Retinal pigment epithelial cell (primary cell): ENCODE results near the gene CLEC5A.
"Not testable (repeated sequence)": the region's sequence is repeated elsewhere in the genome, so short reads cannot be mapped to it uniquely, and the experiment has no call there.

ENCODE experiments used
- DNase-seq: peaks from one replicate; pipeline ENCODE4 v3.0.0-alpha.2; 2010; ENCODE audit warnings: low read depth
- H3K4me3 ChIP-seq: 2 replicates; pipeline ENCODE4 v1.5.1; 2011; ENCODE audit warnings: mild to moderate bottlenecking, low read length, control low read depth, moderate library complexity
- TF ChIP-seq, protein P1 (sequence below): conservative IDR thresholded peaks from 2 replicates; pipeline ENCODE4 v1.5.1; 2011; ENCODE audit warnings: low read depth, low read length, control low read depth, inconsistent platforms

CLEC5A gene

DNA sequence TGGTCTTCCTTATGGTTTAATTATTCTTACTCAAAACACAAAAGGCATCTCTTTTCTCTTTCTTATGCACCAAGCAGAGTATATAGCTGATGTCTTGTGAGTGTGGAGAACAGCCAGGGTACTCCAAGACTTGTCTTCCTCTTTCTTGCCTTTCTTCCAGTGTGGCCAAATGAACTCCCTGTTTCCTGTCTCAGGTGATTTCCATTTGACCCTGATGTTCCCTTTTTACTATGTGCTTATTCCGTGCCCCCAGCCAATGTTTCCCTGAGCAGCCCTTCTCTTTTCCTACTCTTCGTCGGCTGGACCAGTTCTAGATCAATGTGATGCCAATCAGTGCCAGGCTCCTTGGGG is 18.0 kb downstream of the CLEC5A start:
- DNase-seq = no peak
- TF ChIP-seq, protein P1, sequence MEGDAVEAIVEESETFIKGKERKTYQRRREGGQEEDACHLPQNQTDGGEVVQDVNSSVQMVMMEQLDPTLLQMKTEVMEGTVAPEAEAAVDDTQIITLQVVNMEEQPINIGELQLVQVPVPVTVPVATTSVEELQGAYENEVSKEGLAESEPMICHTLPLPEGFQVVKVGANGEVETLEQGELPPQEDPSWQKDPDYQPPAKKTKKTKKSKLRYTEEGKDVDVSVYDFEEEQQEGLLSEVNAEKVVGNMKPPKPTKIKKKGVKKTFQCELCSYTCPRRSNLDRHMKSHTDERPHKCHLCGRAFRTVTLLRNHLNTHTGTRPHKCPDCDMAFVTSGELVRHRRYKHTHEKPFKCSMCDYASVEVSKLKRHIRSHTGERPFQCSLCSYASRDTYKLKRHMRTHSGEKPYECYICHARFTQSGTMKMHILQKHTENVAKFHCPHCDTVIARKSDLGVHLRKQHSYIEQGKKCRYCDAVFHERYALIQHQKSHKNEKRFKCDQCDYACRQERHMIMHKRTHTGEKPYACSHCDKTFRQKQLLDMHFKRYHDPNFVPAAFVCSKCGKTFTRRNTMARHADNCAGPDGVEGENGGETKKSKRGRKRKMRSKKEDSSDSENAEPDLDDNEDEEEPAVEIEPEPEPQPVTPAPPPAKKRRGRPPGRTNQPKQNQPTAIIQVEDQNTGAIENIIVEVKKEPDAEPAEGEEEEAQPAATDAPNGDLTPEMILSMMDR = no peak
- H3K4me3 ChIP-seq = no peak overlapping the region

DNA sequence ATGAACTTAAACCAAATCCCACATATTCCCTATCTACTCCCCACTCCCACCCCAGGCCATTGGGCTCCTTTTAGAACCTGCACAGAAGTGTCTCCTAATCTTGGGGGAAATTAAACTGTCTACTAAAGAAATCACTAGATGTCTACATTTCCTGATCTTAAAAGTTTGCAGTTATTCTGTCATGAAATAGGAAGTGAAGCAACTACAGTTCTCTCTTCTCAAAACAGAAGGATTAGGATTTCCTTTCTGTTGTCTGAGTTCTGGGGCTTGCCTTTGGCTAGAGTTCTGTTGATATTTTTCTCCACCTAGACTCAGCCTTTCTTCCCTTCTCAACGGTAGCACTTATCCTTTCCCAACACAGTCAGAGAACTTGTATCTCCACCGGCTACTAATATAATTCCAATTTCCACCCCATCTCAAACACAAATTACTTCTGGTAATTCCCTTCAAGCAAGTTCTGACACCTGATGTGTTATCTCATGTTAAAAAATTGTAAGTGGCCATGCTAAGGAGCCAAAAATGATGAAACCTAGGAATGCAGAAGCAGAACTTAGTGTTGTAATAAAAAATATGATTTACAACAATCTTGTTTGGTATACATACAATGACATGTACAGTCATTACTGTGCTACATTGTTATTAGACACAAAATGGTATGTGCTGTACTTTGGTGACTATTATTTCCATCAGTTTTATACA is 18.5 kb downstream of the CLEC5A start:
- DNase-seq = no peak
- no peak overlapping the region for H3K4me3 ChIP-seq
- TF ChIP-seq, protein P1 = no peak

DNA sequence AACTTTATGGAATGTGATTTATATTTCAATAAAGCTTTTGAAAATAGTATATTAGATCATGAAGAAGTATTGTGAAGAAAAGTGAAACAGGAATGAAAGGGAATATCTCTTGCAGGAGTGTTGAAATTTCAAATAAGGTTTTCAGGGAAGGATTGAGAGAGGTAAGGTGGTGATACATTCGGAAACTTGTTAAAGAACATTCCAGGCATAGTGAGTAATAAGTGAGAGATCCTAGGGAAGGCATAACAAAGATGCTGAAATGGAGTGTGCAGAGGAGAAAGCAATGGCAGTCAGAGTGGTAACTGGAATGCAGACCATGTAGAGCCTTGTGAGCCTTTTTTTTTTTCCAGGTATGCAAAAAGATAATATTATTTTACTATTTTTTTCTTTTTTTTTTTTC is 26.5 kb downstream of the CLEC5A start:
- H3K4me3 ChIP-seq = no peak overlapping the region
- TF ChIP-seq, protein P1 = no peak
- DNase-seq = no peak

DNA sequence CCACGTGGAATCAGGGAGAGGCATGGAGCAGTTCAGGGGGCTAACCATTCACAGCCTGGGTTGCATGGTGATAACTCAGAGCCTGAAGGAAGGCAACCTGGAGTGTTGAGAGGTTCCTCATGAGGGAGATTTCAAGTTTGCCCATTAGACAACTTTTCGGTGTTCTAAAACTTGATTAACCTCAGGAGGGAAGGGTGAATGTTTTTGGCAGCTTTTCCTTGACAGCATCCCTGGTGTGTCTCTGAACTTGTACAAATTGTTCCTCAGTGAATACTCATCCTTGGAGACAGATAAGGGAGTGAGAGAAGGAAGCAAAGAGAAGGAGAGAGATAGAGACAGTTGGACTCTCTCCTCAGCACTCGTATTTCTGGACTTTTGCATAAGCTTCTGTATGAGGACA is 30.7 kb downstream of the CLEC5A start, which contains the start of gene OR9A4:
Gene OR9A4 (plus strand): TSS at position 301 of the 400 bp plus-strand sequence. CDS start 2,477 bp downstream, outside the sequence.
- no peak within 1 kb of the TSS for H3K4me3 ChIP-seq
- TF ChIP-seq, protein P1 = no peak
- no peak for DNase-seq

DNA sequence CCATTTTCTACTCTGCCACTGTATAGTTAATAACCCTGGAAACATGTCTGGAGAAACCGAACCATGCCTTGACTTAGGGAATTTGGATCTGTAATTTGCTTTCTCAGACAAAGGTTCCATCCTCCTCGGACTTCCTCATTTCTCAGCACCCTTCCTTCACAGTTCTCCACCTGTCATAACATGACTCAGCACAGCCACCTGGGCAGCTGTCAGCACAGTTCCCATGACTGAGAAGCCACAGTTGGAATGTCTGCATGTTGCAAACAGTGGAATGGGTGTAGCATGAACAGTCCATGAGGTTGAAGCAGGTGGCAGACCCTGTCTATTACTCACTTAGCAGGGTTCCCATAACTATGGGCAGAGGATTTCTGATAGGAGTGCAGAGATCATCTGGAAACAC is 31.2 kb downstream of the CLEC5A start:
- H3K4me3 ChIP-seq = no peak overlapping the region
- TF ChIP-seq, protein P1 = no peak
- DNase-seq = no peak

DNA sequence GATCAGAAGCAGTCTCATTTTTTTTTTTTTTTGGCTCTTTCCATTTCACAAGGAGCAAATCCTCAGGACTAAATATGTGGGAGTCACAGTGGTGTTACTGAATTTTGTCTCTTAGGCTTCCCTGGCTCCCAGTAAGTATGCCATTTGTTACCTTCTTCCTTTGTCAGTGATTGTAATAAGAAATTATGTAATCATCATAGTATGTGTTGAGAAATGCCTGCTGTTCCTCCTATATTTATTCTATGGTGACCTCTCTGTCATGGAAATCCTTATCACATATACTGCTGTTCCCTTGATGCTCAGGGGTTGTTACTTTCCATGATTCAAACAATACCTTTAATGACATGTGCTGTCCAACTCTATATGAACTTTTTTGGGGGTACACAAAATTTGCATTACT is 35.4 kb downstream of the CLEC5A start:
- no peak overlapping the region for H3K4me3 ChIP-seq
- no peak for DNase-seq
- TF ChIP-seq, protein P1 = no peak

DNA sequence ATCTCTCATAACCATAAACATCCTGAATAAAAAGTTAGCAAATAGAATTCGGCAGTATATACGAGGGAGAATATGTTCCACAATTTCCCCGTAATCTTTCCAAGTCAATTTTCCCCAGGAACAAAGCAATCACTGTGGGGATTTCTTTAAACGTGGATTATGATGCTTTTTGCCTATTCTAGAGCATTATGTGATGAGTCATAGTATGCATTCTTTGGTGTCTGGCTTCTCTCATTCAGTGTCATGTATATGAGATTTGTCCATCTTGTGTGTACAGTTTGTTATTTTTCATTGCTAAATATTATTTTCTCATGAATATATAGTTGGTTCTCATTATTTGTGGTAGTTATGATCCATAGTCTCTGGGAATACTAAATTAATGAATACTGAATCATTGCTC is 40.5 kb downstream of the CLEC5A start:
- H3K4me3 ChIP-seq = no peak overlapping the region
- TF ChIP-seq, protein P1 = no peak
- DNase-seq = peak; percentile 5

DNA sequence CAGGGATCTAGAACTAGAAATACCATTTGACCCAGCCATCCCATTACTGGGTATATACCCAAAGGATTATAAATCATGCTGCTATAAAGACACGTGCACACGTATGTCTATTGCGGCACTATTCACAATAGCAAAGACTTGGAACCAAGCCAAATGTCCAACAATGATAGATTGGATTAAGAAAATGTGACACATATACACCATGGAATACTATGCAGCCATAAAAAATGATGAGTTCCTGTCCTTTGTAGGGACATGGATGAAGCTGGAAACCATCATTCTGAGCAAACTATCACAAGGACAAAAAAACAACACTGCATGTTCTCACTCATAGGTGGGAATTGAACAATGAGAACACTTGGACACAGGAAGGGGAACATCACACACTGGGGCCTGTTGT is 47.4 kb downstream of the CLEC5A start:
- H3K4me3 ChIP-seq, DNase-seq: not testable (repeated sequence)
